GM23338 (cell line): ENCODE data around the gene PTTG1IP.

Experiments
- CREB1 ChIP-seq: fragments of 250-450 bp; sonication (Bioruptor Pico); IDR thresholded peaks from 2 replicates; pipeline ENCODE4 v1.5.0; 2020; ENCODE audit warnings: low read depth, mild to moderate bottlenecking, moderate library complexity
- CTCF ChIP-seq, 2 experiments: fragments of 200-600 bp in 1 of 2; sonication (generic) in 1 of 2; conservative IDR thresholded peaks; 2 replicates each; pipeline versions ENCODE4 v1.5.1 to v1.6.1; 2016 to 2017; ENCODE audit warnings: antibody characterized with exemption in 2 of 2, low read depth in 2 of 2, mild to moderate bottlenecking in 2 of 2, moderate library complexity in 1 of 2
- EZH2 ChIP-seq: fragments of 200-600 bp; sonication (generic); IDR thresholded peaks from one replicate; pipeline ENCODE4 v1.8.0; 2017; ENCODE audit warnings: antibody characterized with exemption, mild to moderate bottlenecking, low read depth; ENCODE audit not compliant: unreplicated experiment
- EZH2phosphoT487 ChIP-seq: fragments of 200-600 bp; sonication (generic); IDR thresholded peaks from one replicate; pipeline ENCODE4 v1.8.1; 2018; ENCODE audit warnings: antibody characterized with exemption; ENCODE audit not compliant: unreplicated experiment
- JUNB ChIP-seq: IDR thresholded peaks from one replicate; pipeline ENCODE4 v1.6.1; 2016; ENCODE audit warnings: antibody characterized with exemption; ENCODE audit not compliant: unreplicated experiment
- NANOG ChIP-seq: IDR thresholded peaks from 2 replicates; pipeline ENCODE4 v1.6.1; 2016; ENCODE audit warnings: antibody characterized with exemption, borderline replicate concordance
- POLR2AphosphoS5 ChIP-seq: IDR thresholded peaks from 2 replicates; pipeline ENCODE4 v1.6.1; 2016; ENCODE audit warnings: antibody characterized with exemption, low read depth
- STAT1 ChIP-seq: IDR thresholded peaks from one replicate; pipeline ENCODE4 v1.6.1; 2016; ENCODE audit warnings: antibody characterized with exemption; ENCODE audit not compliant: unreplicated experiment
- ZNF114 ChIP-seq: fragments of 250-450 bp; sonication (Bioruptor Pico); IDR thresholded peaks from 2 replicates; pipeline ENCODE4 v1.5.0; 2020; ENCODE audit warnings: mild to moderate bottlenecking, moderate library complexity
- ZNF331 ChIP-seq: fragments of 250-450 bp; sonication (Bioruptor Pico); IDR thresholded peaks from 2 replicates; pipeline ENCODE4 v1.5.0; 2020; ENCODE audit warnings: low read depth, mild to moderate bottlenecking, moderate library complexity
- TF ChIP-seq, protein P1 (sequence below): IDR thresholded peaks from 2 replicates; pipeline ENCODE4 v1.6.1; 2016; ENCODE audit warnings: antibody characterized with exemption
- TF ChIP-seq, protein P2 (sequence below): IDR thresholded peaks from one replicate; pipeline ENCODE4 v1.6.1; 2018; ENCODE audit warnings: antibody characterized with exemption; ENCODE audit not compliant: unreplicated experiment
- TF ChIP-seq, protein P3 (sequence below): fragments of 250-450 bp; sonication (Bioruptor Pico); IDR thresholded peaks from 2 replicates; pipeline ENCODE4 v1.5.0; 2020; ENCODE audit warnings: mild to moderate bottlenecking, moderate library complexity

GRCh38 chr21:44814498-44815023, 58.9 kb downstream of the PTTG1IP start:
- TF ChIP-seq CTCF (conservative IDR thresholded peaks at IDR 0.05; ENCODE audit: low read depth in 2 of 2) (no peak), JUNB (no peak), EZH2 (no peak), CREB1 (CRISPR knock-in tag) (no peak), POLR2AphosphoS5 (no peak), STAT1 (no peak), EZH2phosphoT487 (no peak), ZNF114 (CRISPR knock-in tag) (no peak), ZNF331 (CRISPR knock-in tag) (no peak), NANOG (no peak)
- TF ChIP-seq, protein P1, sequence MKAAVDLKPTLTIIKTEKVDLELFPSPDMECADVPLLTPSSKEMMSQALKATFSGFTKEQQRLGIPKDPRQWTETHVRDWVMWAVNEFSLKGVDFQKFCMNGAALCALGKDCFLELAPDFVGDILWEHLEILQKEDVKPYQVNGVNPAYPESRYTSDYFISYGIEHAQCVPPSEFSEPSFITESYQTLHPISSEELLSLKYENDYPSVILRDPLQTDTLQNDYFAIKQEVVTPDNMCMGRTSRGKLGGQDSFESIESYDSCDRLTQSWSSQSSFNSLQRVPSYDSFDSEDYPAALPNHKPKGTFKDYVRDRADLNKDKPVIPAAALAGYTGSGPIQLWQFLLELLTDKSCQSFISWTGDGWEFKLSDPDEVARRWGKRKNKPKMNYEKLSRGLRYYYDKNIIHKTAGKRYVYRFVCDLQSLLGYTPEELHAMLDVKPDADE = no peak
- TF ChIP-seq, protein P2, sequence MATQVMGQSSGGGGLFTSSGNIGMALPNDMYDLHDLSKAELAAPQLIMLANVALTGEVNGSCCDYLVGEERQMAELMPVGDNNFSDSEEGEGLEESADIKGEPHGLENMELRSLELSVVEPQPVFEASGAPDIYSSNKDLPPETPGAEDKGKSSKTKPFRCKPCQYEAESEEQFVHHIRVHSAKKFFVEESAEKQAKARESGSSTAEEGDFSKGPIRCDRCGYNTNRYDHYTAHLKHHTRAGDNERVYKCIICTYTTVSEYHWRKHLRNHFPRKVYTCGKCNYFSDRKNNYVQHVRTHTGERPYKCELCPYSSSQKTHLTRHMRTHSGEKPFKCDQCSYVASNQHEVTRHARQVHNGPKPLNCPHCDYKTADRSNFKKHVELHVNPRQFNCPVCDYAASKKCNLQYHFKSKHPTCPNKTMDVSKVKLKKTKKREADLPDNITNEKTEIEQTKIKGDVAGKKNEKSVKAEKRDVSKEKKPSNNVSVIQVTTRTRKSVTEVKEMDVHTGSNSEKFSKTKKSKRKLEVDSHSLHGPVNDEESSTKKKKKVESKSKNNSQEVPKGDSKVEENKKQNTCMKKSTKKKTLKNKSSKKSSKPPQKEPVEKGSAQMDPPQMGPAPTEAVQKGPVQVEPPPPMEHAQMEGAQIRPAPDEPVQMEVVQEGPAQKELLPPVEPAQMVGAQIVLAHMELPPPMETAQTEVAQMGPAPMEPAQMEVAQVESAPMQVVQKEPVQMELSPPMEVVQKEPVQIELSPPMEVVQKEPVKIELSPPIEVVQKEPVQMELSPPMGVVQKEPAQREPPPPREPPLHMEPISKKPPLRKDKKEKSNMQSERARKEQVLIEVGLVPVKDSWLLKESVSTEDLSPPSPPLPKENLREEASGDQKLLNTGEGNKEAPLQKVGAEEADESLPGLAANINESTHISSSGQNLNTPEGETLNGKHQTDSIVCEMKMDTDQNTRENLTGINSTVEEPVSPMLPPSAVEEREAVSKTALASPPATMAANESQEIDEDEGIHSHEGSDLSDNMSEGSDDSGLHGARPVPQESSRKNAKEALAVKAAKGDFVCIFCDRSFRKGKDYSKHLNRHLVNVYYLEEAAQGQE = no peak
- TF ChIP-seq, protein P3, sequence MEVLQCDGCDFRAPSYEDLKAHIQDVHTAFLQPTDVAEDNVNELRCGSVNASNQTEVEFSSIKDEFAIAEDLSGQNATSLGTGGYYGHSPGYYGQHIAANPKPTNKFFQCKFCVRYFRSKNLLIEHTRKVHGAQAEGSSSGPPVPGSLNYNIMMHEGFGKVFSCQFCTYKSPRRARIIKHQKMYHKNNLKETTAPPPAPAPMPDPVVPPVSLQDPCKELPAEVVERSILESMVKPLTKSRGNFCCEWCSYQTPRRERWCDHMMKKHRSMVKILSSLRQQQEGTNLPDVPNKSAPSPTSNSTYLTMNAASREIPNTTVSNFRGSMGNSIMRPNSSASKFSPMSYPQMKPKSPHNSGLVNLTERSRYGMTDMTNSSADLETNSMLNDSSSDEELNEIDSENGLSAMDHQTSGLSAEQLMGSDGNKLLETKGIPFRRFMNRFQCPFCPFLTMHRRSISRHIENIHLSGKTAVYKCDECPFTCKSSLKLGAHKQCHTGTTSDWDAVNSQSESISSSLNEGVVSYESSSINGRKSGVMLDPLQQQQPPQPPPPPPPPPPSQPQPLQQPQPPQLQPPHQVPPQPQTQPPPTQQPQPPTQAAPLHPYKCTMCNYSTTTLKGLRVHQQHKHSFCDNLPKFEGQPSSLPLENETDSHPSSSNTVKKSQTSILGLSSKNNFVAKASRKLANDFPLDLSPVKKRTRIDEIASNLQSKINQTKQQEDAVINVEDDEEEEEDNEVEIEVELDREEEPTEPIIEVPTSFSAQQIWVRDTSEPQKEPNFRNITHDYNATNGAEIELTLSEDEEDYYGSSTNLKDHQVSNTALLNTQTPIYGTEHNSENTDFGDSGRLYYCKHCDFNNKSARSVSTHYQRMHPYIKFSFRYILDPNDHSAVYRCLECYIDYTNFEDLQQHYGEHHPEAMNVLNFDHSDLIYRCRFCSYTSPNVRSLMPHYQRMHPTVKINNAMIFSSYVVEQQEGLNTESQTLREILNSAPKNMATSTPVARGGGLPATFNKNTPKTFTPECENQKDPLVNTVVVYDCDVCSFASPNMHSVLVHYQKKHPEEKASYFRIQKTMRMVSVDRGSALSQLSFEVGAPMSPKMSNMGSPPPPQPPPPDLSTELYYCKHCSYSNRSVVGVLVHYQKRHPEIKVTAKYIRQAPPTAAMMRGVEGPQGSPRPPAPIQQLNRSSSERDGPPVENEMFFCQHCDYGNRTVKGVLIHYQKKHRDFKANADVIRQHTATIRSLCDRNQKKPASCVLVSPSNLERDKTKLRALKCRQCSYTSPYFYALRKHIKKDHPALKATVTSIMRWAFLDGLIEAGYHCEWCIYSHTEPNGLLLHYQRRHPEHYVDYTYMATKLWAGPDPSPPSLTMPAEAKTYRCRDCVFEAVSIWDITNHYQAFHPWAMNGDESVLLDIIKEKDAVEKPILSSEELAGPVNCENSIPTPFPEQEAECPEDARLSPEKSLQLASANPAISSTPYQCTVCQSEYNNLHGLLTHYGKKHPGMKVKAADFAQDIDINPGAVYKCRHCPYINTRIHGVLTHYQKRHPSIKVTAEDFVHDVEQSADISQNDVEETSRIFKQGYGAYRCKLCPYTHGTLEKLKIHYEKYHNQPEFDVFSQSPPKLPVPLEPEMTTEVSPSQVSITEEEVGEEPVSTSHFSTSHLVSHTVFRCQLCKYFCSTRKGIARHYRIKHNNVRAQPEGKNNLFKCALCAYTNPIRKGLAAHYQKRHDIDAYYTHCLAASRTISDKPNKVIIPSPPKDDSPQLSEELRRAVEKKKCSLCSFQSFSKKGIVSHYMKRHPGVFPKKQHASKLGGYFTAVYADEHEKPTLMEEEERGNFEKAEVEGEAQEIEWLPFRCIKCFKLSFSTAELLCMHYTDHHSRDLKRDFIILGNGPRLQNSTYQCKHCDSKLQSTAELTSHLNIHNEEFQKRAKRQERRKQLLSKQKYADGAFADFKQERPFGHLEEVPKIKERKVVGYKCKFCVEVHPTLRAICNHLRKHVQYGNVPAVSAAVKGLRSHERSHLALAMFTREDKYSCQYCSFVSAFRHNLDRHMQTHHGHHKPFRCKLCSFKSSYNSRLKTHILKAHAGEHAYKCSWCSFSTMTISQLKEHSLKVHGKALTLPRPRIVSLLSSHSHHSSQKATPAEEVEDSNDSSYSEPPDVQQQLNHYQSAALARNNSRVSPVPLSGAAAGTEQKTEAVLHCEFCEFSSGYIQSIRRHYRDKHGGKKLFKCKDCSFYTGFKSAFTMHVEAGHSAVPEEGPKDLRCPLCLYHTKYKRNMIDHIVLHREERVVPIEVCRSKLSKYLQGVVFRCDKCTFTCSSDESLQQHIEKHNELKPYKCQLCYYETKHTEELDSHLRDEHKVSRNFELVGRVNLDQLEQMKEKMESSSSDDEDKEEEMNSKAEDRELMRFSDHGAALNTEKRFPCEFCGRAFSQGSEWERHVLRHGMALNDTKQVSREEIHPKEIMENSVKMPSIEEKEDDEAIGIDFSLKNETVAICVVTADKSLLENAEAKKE (CRISPR knock-in tag) = no peak
